K562 (cell line): Measurements from ENCODE around the gene TBXA2R.

Experiments used
- ZNF24 ChIP-seq: fragments of 450-650 bp; IDR thresholded peaks from 2 replicates; pipeline ENCODE4 v1.6.1; 2016
- TF ChIP-seq, protein P1 (sequence below), 3 experiments: fragments of 200-800 bp in 1 of 3; fragments of 250-450 bp in 1 of 3; fragments of 450-650 bp in 1 of 3; sonication (Bioruptor Pico) in 1 of 3; sonication (Bioruptor generic) in 1 of 3; formaldehyde crosslinking in 1 of 3; IDR thresholded peaks; 2 replicates each; pipeline versions ENCODE4 v1.6.1 to v1.8.0; 2016 to 2022; ENCODE audit warnings: mild to moderate bottlenecking in 2 of 3, missing genetic modification characterization in 2 of 3, missing compliant biosample characterization in 1 of 3, moderate library complexity in 1 of 3

DNA sequence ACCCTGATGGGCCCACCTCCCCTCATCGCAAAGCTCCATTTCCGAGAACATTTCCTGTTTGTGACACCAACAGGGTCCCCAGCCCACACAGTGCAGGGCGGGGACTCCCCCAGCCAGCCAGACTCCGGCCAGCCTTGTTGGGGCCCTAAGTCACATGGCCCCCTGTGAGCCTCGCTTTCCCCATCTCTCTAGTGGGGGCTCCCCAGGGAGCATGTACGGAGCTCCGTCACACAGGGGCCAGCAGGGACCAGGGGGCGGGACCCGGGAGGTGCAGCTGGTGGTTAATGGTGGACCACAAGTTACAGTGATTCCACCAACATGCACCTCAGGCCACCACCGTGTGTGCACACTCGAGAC is 1.7 kb downstream of the TBXA2R start:
- TF ChIP-seq, protein P1, sequence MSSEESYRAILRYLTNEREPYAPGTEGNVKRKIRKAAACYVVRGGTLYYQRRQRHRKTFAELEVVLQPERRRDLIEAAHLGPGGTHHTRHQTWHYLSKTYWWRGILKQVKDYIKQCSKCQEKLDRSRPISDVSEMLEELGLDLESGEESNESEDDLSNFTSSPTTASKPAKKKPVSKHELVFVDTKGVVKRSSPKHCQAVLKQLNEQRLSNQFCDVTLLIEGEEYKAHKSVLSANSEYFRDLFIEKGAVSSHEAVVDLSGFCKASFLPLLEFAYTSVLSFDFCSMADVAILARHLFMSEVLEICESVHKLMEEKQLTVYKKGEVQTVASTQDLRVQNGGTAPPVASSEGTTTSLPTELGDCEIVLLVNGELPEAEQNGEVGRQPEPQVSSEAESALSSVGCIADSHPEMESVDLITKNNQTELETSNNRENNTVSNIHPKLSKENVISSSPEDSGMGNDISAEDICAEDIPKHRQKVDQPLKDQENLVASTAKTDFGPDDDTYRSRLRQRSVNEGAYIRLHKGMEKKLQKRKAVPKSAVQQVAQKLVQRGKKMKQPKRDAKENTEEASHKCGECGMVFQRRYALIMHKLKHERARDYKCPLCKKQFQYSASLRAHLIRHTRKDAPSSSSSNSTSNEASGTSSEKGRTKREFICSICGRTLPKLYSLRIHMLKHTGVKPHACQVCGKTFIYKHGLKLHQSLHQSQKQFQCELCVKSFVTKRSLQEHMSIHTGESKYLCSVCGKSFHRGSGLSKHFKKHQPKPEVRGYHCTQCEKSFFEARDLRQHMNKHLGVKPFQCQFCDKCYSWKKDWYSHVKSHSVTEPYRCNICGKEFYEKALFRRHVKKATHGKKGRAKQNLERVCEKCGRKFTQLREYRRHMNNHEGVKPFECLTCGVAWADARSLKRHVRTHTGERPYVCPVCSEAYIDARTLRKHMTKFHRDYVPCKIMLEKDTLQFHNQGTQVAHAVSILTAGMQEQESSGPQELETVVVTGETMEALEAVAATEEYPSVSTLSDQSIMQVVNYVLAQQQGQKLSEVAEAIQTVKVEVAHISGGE (CRISPR knock-in tag; IDR thresholded peaks at IDR 0.05) = no peak
- no peak for TF ChIP-seq ZNF24
